ENCODE measurements around the gene SLK. TPM values are rescaled to one million over a fixed set of nuclear protein-coding genes. Genes with fewer than 3 reads are reported as not detected.
A peak's percentile ranks its signal among the peaks of the same experiment; 100 is the strongest.

Gene SLK
- total and polyA plus RNA-seq, 2 donors from 2014 or later, result 12.3 to 45.5 TPM

DNA sequence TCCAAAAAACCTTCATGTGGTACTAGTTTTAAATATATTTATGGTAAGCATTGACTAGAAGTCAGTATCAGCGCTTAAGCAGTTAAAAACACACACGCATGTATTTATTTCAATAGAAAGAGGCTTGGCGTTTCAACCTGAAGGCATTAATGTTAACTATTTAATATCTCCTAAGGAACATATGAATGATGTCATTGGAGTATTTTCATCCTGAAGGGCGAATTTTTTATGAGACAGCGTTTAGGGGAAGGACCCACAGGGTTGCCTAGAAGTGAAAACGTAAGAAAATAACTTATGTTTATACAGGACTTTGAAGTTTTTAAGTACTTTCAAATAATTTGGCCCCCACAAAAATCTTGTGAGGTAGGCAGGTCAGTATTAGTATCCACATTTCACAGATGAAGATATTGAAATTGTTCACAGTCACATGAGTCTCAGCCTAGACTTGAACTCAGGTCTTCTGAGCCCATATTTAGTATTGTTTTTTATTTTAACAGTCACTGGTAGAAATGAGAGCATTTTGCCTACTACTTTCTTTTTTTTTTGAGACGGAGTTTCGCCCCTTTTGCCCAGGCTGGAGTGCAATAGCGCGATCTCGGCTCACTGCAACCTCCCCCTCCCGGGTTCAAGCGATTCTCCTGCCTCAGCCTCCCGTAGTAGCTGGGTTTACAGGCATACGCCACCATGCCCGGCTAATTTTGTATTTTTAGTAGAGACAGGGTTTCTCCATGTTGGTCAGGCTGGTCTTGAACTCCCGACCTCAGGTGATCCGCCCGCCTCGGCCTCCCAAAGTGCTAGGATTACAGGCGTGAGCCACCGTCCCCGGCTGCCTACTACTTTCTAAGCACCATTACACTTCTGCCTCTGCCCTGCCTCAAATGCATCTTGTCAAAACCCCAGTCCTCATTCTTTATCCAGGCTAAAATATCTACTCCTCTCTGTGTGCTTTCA is 1.8 kb downstream of the SLK start:
- DNase-seq (peak in 2 of 5 donors; percentile 9 to 12), FAIRE-seq (no peak)
- Histone ChIP-seq H3K4me3 (ENCODE audit: low read length in 3 of 3) (peak overlapping the region; percentile 94 to 100 (median 98)), H3K9me3 (ENCODE audit: control insufficient read depth in 2 of 3, insufficient read depth in 1 of 3, low read length in 3 of 3) (no peaks in the 10 kb centered on the region), H3K27me3 (ENCODE audit: control insufficient read depth, insufficient read depth, low read length) (no peaks in the 10 kb centered on the region), H3K4me1 (ENCODE audit: control insufficient read depth in 2 of 3, insufficient read depth in 2 of 3, low read depth in 1 of 3, low read length in 3 of 3) (peaks cover 3 to 14% (median 3%) of the 10 kb centered on the region in 3 donors), H3K36me3 (ENCODE audit: control insufficient read depth in 2 of 3, insufficient read depth in 3 of 3, low read length in 3 of 3) (no peaks in the 10 kb centered on the region), H3K9ac (ENCODE audit: low read length in 3 of 3) (peak overlapping the region; percentile 85 to 100 (median 93)), H3K27ac (ENCODE audit: low read depth in 2 of 2, low read length in 2 of 2) (no peak overlapping the region)
- intact Hi-C loops (cut with DNase I), result no loop called here
- TF ChIP-seq CTCF (IDR thresholded peaks at IDR 0.05; ENCODE audit: borderline replicate concordance, extremely low read depth, insufficient read depth), result no peak

DNA sequence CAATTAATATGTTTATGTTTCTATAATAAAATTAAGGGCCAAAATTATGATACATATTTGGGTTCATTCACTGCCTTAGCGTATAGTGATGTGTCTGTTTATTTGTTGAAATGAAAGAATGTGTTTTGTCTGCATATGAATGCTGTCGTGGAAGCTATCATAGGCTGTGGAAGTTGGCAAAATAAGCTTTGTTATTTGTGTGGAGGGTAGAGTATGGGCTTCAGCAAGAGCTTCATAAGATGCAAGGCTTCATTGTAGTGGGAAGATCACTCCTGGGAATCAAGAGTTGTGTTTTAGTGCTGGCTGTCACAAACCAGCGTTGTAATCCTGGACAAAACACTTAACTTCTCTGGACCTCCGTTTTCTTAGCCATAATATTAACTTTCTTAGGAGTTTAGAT is 2.5 kb downstream of the SLK start:
- Histone ChIP-seq H3K9me3 (ENCODE audit: control insufficient read depth in 2 of 3, insufficient read depth in 1 of 3, low read length in 3 of 3) (no peaks in the 10 kb centered on the region), H3K36me3 (ENCODE audit: control insufficient read depth in 2 of 3, insufficient read depth in 3 of 3, low read length in 3 of 3) (no peaks in the 10 kb centered on the region), H3K9ac (ENCODE audit: low read length in 3 of 3) (peak overlapping the region; percentile 28 to 85 (median 72)), H3K27ac (ENCODE audit: low read depth in 2 of 2, low read length in 2 of 2) (peak overlapping the region in 1 of 2 donors; percentile 23), H3K27me3 (ENCODE audit: control insufficient read depth, insufficient read depth, low read length) (no peaks in the 10 kb centered on the region), H3K4me1 (ENCODE audit: control insufficient read depth in 2 of 3, insufficient read depth in 2 of 3, low read depth in 1 of 3, low read length in 3 of 3) (peaks cover 3 to 14% (median 3%) of the 10 kb centered on the region in 3 donors), H3K4me3 (ENCODE audit: low read length in 3 of 3) (peak overlapping the region; percentile 56 to 100 (median 98))
- FAIRE-seq (no peak), DNase-seq (no peak)
- intact Hi-C loops (cut with DNase I), result no loop called here
- no peak for TF ChIP-seq CTCF (IDR thresholded peaks at IDR 0.05; ENCODE audit: borderline replicate concordance, extremely low read depth, insufficient read depth)

DNA sequence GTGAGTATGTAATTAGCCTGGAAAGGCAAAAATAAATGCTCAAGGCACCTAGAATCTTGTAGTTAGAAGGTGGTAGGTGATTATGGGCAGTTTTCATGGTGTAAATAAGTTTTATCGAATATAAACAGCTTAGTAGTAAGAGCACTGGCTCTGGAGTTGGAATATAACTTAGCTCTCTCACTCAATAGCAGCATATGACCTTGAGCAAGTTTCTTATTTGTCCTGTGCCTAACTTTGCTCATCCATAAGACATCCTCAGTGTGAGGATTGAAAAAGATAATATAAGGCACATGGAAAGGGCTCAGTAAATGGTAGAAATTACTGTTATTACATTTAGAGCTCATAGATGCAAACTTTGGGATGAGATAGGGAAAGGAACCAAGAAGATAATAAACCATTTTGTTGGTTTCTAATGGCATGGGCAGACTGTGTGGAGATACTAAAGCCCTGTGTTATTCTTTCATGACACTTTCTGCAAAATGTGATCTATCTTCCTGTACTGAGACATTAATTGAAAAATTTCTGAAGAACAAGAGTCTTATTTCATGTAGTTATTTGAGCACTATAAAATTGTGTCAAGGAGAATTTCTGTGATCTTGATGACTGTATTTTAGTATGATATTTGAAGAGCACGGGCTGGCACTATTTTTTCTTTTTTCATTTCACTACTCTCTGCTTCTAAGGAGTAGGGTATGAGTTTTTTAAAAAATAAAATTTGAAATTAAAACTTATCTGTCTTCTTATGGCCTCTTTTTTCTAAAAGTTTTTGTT is 3.1 kb downstream of the SLK start:
- TF ChIP-seq CTCF (IDR thresholded peaks at IDR 0.05; ENCODE audit: borderline replicate concordance, extremely low read depth, insufficient read depth), result no peak
- DNase-seq, result no peak
- Histone ChIP-seq H3K9me3 (ENCODE audit: control insufficient read depth in 2 of 3, insufficient read depth in 1 of 3, low read length in 3 of 3) (no peaks in the 10 kb centered on the region), H3K4me1 (ENCODE audit: control insufficient read depth in 2 of 3, insufficient read depth in 2 of 3, low read depth in 1 of 3, low read length in 3 of 3) (peaks cover 3 to 14% (median 3%) of the 10 kb centered on the region in 3 donors), H3K36me3 (ENCODE audit: control insufficient read depth in 2 of 3, insufficient read depth in 3 of 3, low read length in 3 of 3) (no peaks in the 10 kb centered on the region), H3K4me3 (ENCODE audit: low read length in 3 of 3) (peak overlapping the region; percentile 56 to 100 (median 98)), H3K27ac (ENCODE audit: low read depth in 2 of 2, low read length in 2 of 2) (peak overlapping the region in 1 of 2 donors; percentile 23), H3K9ac (ENCODE audit: low read length in 3 of 3) (peak overlapping the region in 2 of 3 donors; percentile 11 to 85), H3K27me3 (ENCODE audit: control insufficient read depth, insufficient read depth, low read length) (no peaks in the 10 kb centered on the region)
- intact Hi-C loops (cut with DNase I), result no loop called here
- FAIRE-seq, result no peak
